HepG2 (cell line): ENCODE data around the gene CIROP. TPM values are rescaled to one million over a fixed set of nuclear protein-coding genes. Genes with fewer than 3 reads are reported as not detected.

Experiments used
- AHR ChIP-seq: IDR thresholded peaks from 2 replicates; pipeline ENCODE4 v1.6.1; 2018; ENCODE audit warnings: missing genetic modification reagents, missing compliant biosample characterization
- EEA1 ChIP-seq: sonication (generic); formaldehyde crosslinking; IDR thresholded peaks from 2 replicates; pipeline ENCODE4 v1.5.1; 2020; ENCODE audit warnings: mild to moderate bottlenecking, missing genetic modification reagents, borderline replicate concordance
- EP300 ChIP-seq, 3 experiments: sonication (generic) in 1 of 3; formaldehyde crosslinking in 1 of 3; IDR thresholded peaks; 2 replicates each; pipeline versions ENCODE4 v1.5.1 to v1.6.1; 2011 to 2020; ENCODE audit warnings: low read depth in 2 of 3, low read length in 2 of 3, borderline replicate concordance in 1 of 3, improper control_type of control experiment in 1 of 3, mild to moderate bottlenecking in 1 of 3, missing genetic modification reagents in 1 of 3, moderate library complexity in 1 of 3
- GTF3A ChIP-seq: sonication (generic); formaldehyde crosslinking; conservative IDR thresholded peaks from 2 replicates; pipeline ENCODE4 v1.4.0; 2020; ENCODE audit warnings: mild to moderate bottlenecking, missing genetic modification reagents
- KDM1A ChIP-seq: IDR thresholded peaks from 2 replicates; pipeline ENCODE4 v1.6.1; 2016; ENCODE audit warnings: missing compliant biosample characterization
- MAFG ChIP-seq: sonication (generic); formaldehyde crosslinking; IDR thresholded peaks from 2 replicates; pipeline ENCODE4 v1.5.1; 2020; ENCODE audit warnings: mild to moderate bottlenecking, missing genetic modification reagents
- NPAS2 ChIP-seq: sonication (generic); formaldehyde crosslinking; IDR thresholded peaks from 2 replicates; pipeline ENCODE4 v1.8.0; 2022; ENCODE audit warnings: mild to moderate bottlenecking, missing genetic modification reagents, borderline replicate concordance
- NR2C2 ChIP-seq: sonication (generic); formaldehyde crosslinking; IDR thresholded peaks from 2 replicates; pipeline ENCODE4 v1.4.0; 2020; ENCODE audit warnings: missing genetic modification reagents, mild to moderate bottlenecking, moderate library complexity, borderline replicate concordance
- RFX5 ChIP-seq: IDR thresholded peaks from 2 replicates; pipeline ENCODE4 v1.6.1; 2011; ENCODE audit warnings: low read depth, low read length, improper control_type of control experiment
- SMARCC2 ChIP-seq: fragments of 450-650 bp; IDR thresholded peaks from 2 replicates; pipeline ENCODE4 v1.6.1; 2017; ENCODE audit warnings: antibody characterized with exemption, mild to moderate bottlenecking
- TBX3 ChIP-seq: fragments of 450-650 bp; IDR thresholded peaks from 2 replicates; pipeline ENCODE4 v1.6.1; 2017; ENCODE audit warnings: antibody characterized with exemption, mild to moderate bottlenecking, inconsistent platforms, borderline replicate concordance
- THAP11 ChIP-seq: IDR thresholded peaks from 2 replicates; pipeline ENCODE4 v1.6.1; 2016; ENCODE audit warnings: missing biosample characterization, missing genetic modification reagents
- ZNF263 ChIP-seq: sonication (generic); formaldehyde crosslinking; IDR thresholded peaks from 2 replicates; pipeline ENCODE4 v1.4.0; 2020; ENCODE audit warnings: missing genetic modification reagents
- ZNF333 ChIP-seq: sonication (generic); formaldehyde crosslinking; IDR thresholded peaks from 2 replicates; pipeline ENCODE4 v1.4.0; 2020; ENCODE audit warnings: mild to moderate bottlenecking, missing genetic modification reagents, borderline replicate concordance
- ZNF337 ChIP-seq: sonication (generic); formaldehyde crosslinking; IDR thresholded peaks from 2 replicates; pipeline ENCODE4 v1.5.1; 2020; ENCODE audit warnings: missing genetic modification reagents, low read depth, mild to moderate bottlenecking, borderline replicate concordance
- ZNF350 ChIP-seq: sonication (generic); formaldehyde crosslinking; IDR thresholded peaks from 2 replicates; pipeline ENCODE4 v1.4.0; 2020; ENCODE audit warnings: mild to moderate bottlenecking, low read depth, missing genetic modification reagents, borderline replicate concordance
- ZNF781 ChIP-seq: sonication (generic); formaldehyde crosslinking; IDR thresholded peaks from 2 replicates; pipeline ENCODE4 v1.5.1; 2020; ENCODE audit warnings: borderline replicate concordance, mild to moderate bottlenecking, missing genetic modification reagents; ENCODE audit errors: not compliant biosample characterization
- polyA plus RNA-seq, 8 experiments: library from polyadenylated mRNA; depleted of rRNA in 3 of 8; stranded (reverse) in 7 of 8; unstranded in 1 of 8; fragments of >200 nt; fragmentation: Illumina TruSeq in 4 of 8; extraction: Trizol in 4 of 8; gene quantifications; 2 replicates each; pipeline versions ENCODE4 v1.2.1 to v1.2.3, GENCODE V29; 2011 to 2016; ENCODE audit warnings: low read depth in 4 of 8, missing spikeins in 1 of 8, mixed read lengths in 1 of 8; ENCODE audit not compliant: insufficient read depth in 1 of 8
- total RNA-seq, 5 experiments: library from RNA; depleted of rRNA; stranded (reverse); fragments of >200 nt; fragmentation: Illumina TruSeq; extraction: Trizol; gene quantifications; 2 replicates each; pipeline ENCODE4 v1.2.3, GENCODE V29; 2016; ENCODE audit warnings: low read depth in 1 of 5
- TF ChIP-seq, protein P1 (sequence below): IDR thresholded peaks from 2 replicates; pipeline ENCODE4 v1.6.1; 2012; ENCODE audit warnings: low read length, improper control_type of control experiment
- TF ChIP-seq, protein P2 (sequence below): sonication (generic); formaldehyde crosslinking; IDR thresholded peaks from 2 replicates; pipeline ENCODE4 v1.5.1; 2020; ENCODE audit warnings: mild to moderate bottlenecking, missing genetic modification reagents, moderate library complexity
- TF ChIP-seq, protein P3 (sequence below): sonication (generic); formaldehyde crosslinking; IDR thresholded peaks from 2 replicates; pipeline ENCODE4 v1.5.0; 2020; ENCODE audit warnings: missing genetic modification reagents, mild to moderate bottlenecking, borderline replicate concordance

The CIROP gene
- total and polyA plus RNA-seq, 2 of the 13 experiments (the other 11 are each of a cell fraction or from before 2014, with no cell fraction given), result 0.07 TPM; not detected in 1

DNA sequence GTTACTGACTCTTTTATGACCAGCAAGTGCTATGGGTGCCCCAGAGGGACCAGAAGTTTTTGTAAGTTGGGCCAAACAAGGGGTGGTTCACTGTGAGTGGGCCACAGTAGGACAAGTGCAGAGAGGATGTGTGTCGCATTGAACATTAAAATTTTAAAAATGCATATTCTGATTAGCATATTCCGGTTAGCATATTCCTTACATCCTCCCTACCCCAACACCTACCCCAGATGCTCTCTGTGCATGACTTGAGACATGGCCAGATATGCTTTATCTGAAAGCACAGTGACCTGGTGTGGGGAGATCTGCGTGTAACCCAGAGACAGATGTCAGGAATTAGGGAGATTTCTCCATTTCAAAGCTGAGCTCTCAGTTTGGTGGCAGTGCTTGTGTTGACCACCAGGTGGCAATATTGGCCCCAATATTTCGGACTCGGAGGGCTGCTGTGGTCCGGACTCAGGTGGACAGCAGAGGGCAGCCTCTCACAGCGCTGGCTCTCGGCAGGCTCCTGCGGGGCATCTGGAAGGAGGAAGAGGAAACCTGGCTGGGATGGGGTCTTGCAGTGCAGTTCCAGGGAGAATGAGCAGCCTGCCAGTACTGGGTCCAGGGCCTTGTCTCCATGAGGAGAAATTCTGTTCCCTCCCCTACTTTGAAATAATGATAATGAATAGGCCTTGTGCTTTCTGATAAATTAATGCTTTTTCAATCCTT is 15.9 kb upstream of the CIROP start (continued):
- TF ChIP-seq EP300 (IDR thresholded peaks at IDR 0.05; ENCODE audit: low read depth in 2 of 2, low read length in 2 of 2) (no peak), EP300 (CRISPR knock-in tag; IDR thresholded peaks at IDR 0.05; ENCODE audit: borderline replicate concordance) (peak; percentile 65; the same call in 1 of the 2 replicates), MAFG (CRISPR knock-in tag) (no peak), GTF3A (CRISPR knock-in tag) (no peak), RFX5 (no peak), THAP11 (CRISPR knock-in tag) (peak; percentile 79), AHR (peak; percentile 92), ZNF350 (CRISPR knock-in tag) (peak; percentile 88), NR2C2 (CRISPR knock-in tag) (no peak), EEA1 (CRISPR knock-in tag) (no peak), TBX3 (no peak), ZNF333 (CRISPR knock-in tag) (peak; percentile 66; the same call in 1 of the 2 replicates), ZNF263 (CRISPR knock-in tag) (no peak), KDM1A (peak; percentile 65), NPAS2 (CRISPR knock-in tag) (no peak), ZNF781 (CRISPR knock-in tag) (peak; percentile 82), SMARCC2 (no peak), ZNF337 (CRISPR knock-in tag) (no peak)
- TF ChIP-seq, protein P1, sequence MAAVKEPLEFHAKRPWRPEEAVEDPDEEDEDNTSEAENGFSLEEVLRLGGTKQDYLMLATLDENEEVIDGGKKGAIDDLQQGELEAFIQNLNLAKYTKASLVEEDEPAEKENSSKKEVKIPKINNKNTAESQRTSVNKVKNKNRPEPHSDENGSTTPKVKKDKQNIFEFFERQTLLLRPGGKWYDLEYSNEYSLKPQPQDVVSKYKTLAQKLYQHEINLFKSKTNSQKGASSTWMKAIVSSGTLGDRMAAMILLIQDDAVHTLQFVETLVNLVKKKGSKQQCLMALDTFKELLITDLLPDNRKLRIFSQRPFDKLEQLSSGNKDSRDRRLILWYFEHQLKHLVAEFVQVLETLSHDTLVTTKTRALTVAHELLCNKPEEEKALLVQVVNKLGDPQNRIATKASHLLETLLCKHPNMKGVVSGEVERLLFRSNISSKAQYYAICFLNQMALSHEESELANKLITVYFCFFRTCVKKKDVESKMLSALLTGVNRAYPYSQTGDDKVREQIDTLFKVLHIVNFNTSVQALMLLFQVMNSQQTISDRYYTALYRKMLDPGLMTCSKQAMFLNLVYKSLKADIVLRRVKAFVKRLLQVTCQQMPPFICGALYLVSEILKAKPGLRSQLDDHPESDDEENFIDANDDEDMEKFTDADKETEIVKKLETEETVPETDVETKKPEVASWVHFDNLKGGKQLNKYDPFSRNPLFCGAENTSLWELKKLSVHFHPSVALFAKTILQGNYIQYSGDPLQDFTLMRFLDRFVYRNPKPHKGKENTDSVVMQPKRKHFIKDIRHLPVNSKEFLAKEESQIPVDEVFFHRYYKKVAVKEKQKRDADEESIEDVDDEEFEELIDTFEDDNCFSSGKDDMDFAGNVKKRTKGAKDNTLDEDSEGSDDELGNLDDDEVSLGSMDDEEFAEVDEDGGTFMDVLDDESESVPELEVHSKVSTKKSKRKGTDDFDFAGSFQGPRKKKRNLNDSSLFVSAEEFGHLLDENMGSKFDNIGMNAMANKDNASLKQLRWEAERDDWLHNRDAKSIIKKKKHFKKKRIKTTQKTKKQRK, result no peak
- TF ChIP-seq, protein P2, sequence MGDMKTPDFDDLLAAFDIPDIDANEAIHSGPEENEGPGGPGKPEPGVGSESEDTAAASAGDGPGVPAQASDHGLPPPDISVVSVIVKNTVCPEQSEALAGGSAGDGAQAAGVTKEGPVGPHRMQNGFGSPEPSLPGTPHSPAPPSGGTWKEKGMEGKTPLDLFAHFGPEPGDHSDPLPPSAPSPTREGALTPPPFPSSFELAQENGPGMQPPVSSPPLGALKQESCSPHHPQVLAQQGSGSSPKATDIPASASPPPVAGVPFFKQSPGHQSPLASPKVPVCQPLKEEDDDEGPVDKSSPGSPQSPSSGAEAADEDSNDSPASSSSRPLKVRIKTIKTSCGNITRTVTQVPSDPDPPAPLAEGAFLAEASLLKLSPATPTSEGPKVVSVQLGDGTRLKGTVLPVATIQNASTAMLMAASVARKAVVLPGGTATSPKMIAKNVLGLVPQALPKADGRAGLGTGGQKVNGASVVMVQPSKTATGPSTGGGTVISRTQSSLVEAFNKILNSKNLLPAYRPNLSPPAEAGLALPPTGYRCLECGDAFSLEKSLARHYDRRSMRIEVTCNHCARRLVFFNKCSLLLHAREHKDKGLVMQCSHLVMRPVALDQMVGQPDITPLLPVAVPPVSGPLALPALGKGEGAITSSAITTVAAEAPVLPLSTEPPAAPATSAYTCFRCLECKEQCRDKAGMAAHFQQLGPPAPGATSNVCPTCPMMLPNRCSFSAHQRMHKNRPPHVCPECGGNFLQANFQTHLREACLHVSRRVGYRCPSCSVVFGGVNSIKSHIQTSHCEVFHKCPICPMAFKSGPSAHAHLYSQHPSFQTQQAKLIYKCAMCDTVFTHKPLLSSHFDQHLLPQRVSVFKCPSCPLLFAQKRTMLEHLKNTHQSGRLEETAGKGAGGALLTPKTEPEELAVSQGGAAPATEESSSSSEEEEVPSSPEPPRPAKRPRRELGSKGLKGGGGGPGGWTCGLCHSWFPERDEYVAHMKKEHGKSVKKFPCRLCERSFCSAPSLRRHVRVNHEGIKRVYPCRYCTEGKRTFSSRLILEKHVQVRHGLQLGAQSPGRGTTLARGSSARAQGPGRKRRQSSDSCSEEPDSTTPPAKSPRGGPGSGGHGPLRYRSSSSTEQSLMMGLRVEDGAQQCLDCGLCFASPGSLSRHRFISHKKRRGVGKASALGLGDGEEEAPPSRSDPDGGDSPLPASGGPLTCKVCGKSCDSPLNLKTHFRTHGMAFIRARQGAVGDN (CRISPR knock-in tag), result peak; percentile 75
- TF ChIP-seq, protein P3, sequence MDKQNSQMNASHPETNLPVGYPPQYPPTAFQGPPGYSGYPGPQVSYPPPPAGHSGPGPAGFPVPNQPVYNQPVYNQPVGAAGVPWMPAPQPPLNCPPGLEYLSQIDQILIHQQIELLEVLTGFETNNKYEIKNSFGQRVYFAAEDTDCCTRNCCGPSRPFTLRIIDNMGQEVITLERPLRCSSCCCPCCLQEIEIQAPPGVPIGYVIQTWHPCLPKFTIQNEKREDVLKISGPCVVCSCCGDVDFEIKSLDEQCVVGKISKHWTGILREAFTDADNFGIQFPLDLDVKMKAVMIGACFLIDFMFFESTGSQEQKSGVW (CRISPR knock-in tag), result no peak
